WERI-Rb-1 (cell line): ENCODE measurements around the gene SIRT3.

ENCODE experiments used
- DNase-seq: peaks from one replicate; pipeline ENCODE4 v3.0.0-alpha.2; 2020
- H3K27ac ChIP-seq: fragments of 250-450 bp; sonication (Bioruptor Pico); 2 replicates; pipeline ENCODE4 v1.5.1; 2020; ENCODE audit warnings: mild to moderate bottlenecking, moderate library complexity
- H3K27me3 ChIP-seq: fragments of 250-450 bp; sonication (Bioruptor Pico); 2 replicates; pipeline ENCODE4 v1.5.1; 2021; ENCODE audit warnings: mild to moderate bottlenecking, low read depth, moderate library complexity; ENCODE audit not compliant: insufficient read depth, severe bottlenecking
- H3K36me3 ChIP-seq: fragments of 250-450 bp; sonication (Bioruptor Pico); 2 replicates; pipeline ENCODE4 v1.5.1; 2020; ENCODE audit warnings: mild to moderate bottlenecking, moderate library complexity
- H3K4me3 ChIP-seq: 2 replicates; pipeline ENCODE4 v1.5.1; 2011; ENCODE audit warnings: low read depth, mild to moderate bottlenecking, control low read depth, low read length
- H3K9me3 ChIP-seq: fragments of 250-450 bp; sonication (Bioruptor Pico); 2 replicates; pipeline ENCODE4 v1.5.1; 2021; ENCODE audit warnings: mild to moderate bottlenecking, moderate library complexity; ENCODE audit not compliant: severe bottlenecking
- CTCF ChIP-seq: IDR thresholded peaks from 2 replicates; pipeline ENCODE4 v1.5.1; 2011; ENCODE audit warnings: low read depth, mild to moderate bottlenecking, control low read depth, inconsistent platforms, low read length

The SIRT3 gene

DNA sequence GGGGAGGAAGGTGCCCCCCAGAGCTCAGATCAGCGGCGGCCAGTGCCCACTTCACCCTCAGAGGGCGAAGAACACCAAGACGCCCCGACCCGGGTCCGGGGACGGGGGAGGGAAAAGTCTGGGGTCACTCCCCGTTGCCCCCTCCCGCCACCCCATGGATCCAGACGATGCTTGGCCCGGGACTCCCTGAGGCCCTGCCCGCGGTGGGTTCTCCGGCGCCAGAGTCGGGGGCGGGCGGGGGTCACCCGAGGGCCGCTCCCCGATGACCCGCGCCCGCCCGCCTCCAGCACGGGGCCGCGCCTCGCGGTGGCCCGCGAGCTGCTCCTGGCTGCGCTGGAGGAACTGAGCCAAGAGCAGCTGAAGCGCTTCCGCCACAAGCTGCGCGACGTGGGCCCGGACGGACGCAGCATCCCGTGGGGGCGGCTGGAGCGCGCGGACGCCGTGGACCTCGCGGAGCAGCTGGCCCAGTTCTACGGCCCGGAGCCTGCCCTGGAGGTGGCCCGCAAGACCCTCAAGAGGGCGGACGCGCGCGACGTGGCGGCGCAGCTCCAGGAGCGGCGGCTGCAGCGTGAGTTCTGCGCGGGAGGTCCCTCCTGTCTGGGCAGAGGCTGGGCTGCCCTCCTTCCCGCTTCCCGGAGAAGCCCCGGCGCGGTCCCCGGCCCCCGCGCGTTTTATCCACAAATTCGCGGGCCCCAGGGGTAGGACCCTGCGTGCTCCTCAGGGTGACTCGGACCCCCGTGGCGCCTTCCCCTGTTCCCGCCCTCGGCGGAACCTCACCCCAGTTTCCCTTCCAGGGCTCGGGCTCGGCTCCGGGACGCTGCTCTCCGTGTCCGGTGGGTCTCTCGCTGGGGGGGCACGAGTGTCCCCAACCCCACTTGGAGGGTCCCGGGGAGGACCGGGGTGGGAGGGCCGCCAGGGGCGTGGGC is 43.2 kb upstream of the SIRT3 start:
- Histone ChIP-seq H3K36me3 (no peaks in the 10 kb centered on the region), H3K27me3 (peaks cover 33% of the 10 kb centered on the region), H3K27ac (no peak overlapping the region), H3K9me3 (peaks cover 2% of the 10 kb centered on the region), H3K4me3 (no peak overlapping the region)
- no peak for TF ChIP-seq CTCF
- DNase-seq, result no peak

DNA sequence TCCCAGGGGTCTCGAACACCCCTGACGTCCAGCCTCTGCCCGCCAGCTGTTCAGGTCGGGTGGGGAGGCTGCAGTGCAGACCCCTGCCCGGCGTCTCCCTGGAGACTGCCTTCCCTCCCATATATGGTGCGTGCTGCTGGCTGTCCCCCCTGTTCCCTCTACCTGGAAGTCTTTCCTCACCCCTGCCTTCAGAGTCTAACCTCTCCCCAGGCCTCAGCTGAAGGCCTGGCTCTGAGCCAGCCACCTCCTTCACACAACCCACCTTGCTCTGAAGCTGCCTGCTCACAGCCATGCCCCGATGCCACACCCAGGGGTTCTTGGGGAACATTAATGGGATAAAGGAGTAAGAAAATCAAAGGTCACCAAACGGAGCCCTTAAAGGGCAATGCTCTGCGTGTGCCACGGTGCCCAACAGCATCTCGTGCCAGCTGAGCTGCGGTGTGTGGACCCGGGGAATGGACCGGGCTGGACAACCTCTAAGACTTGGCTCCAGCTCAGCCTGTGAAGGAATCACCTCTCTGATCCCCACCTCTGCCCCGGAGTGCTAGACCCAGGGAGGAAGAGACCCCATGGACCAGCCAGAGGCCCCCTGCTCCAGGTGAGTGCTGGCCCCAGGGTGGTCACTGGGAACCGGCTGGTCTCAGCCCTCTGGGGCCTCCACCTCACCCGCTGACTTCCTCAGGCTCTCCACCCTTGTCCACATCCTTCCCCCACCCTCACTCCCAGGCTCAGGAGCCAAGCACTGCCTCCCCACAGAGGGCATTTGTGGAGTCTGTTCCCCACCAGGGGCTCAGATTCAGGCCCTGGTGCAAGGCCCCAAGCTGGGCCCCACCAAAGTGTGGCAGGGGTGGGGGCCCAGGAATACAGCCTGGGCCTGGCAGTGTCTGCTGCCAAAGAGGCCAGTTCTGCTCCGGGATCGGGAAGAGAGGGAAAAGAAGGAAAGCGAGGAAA is 42.1 kb upstream of the SIRT3 start, which contains the start of gene NLRP6:
TSS of gene NLRP6 (plus strand) at position 407 of the 951 bp plus-strand sequence. CDS start at position 570, 163 bp downstream.
- H3K27me3 ChIP-seq, result peaks cover 33% of the 10 kb centered on the region
- H3K9me3 ChIP-seq, result peaks cover 2% of the 10 kb centered on the region
- no peak for TF ChIP-seq CTCF
- no peaks in the 10 kb centered on the region for H3K36me3 ChIP-seq
- DNase-seq, result no peak
- H3K4me3 ChIP-seq, result no peak within 1 kb of the TSS
- no peak within 1 kb of the TSS for H3K27ac ChIP-seq

DNA sequence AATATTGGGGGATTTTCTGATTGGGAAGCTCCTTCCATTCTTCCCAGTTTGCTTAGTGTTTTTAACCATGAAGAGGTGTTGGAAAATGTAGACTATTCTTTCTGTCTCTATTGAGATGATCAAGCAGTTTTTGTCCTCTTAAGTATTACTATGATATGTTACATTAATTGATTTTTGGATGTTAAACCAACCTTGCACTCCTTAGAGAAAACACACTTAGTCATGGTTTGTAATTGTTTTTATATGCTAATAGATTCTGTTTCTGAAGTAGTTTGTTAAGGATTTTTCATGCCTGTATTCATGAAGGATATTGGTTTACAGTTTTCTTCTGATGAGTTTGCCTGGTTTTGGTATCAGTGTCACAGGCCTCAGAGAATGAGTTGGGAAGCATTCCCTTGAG is 40.1 kb upstream of the SIRT3 start:
- no peak for DNase-seq
- H3K36me3 ChIP-seq, result no peaks in the 10 kb centered on the region
- no peak overlapping the region for H3K27ac ChIP-seq
- peaks cover 2% of the 10 kb centered on the region for H3K9me3 ChIP-seq
- TF ChIP-seq CTCF, result no peak
- H3K4me3 ChIP-seq, result no peak overlapping the region
- peaks cover 20% of the 10 kb centered on the region for H3K27me3 ChIP-seq

GRCh38 chr11:272931-273198 is 36.7 kb upstream of the SIRT3 start:
- Histone ChIP-seq H3K9me3 (peaks cover 2% of the 10 kb centered on the region), H3K27me3 (no peaks in the 10 kb centered on the region), H3K36me3 (no peaks in the 10 kb centered on the region), H3K27ac (no peak overlapping the region), H3K4me3 (no peak overlapping the region)
- DNase-seq, result no peak
- no peak for TF ChIP-seq CTCF

DNA sequence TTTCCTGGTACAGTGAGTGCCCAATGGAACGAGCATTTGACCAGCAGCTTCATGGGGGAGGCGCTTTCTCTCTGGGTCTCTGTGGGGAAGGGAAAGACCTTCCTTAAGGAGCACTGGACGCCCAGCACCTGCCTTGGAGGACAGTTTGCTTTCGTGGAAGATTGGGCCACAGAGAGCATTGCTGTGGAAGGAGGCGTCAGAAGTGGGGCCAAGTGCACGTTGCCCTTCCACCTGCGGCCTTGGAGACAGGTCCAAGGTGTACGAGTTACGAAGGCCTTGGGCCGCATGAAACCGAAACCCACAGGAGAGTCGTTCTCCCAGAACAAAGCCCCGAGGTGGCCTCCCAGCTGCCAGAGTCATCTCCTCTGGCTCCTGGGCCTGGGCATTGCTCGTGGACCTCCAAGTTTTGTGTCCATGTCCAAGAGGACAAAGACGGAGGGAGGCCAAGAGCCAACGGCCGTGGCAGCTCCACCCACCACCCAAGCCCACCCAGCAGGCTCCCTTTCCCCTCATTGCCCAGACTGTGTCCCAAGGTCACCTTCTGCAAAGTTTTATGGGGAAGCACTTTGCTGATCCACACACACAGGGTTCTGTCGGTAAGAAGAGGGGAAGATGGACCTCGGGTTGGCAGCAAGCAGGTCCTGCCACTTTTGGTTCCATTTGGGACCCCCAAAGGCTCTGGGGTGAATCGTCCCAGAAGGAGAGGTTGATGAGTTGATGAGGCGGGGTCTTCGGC is 36.2 kb upstream of the SIRT3 start:
- DNase-seq, result no peak
- no peak for TF ChIP-seq CTCF
- Histone ChIP-seq H3K9me3 (peaks cover 2% of the 10 kb centered on the region), H3K27me3 (no peaks in the 10 kb centered on the region), H3K27ac (no peak overlapping the region), H3K4me3 (no peak overlapping the region), H3K36me3 (no peaks in the 10 kb centered on the region)
